Sigmoid colon (tissue), 3 donors: ENCODE results near the gene SLC35B1.
A peak's percentile ranks its signal among the peaks of the same experiment; 100 is the strongest.

Experiments
- CTCF ChIP-seq, 4 experiments: fragments of 450-650 bp in 3 of 4; fragments of 200-600 bp in 1 of 4; IDR thresholded peaks; one replicate each; pipeline ENCODE4 v1.5.1; 2016 to 2019; ENCODE audit warnings: antibody characterized with exemption in 4 of 4, mild to moderate bottlenecking in 3 of 4, moderate library complexity in 2 of 4
- POLR2A ChIP-seq, 2 donors: fragments of 450-650 bp; IDR thresholded peaks; one replicate each; pipeline ENCODE4 v1.6.1; 2016; ENCODE audit warnings: antibody characterized with exemption in 2 of 2, mild to moderate bottlenecking in 2 of 2, moderate library complexity in 2 of 2

GRCh38 chr17:49707608-49708514 is at the start of gene SLC35B1:
- TF ChIP-seq CTCF (IDR thresholded peaks at IDR 0.05) (peak; percentile 4 to 54 (median 48)), POLR2A (IDR thresholded peaks at IDR 0.05) (peak; percentile 42 to 50)
